ENCODE data around the gene STYXL1. TPM values are rescaled to one million over a fixed set of nuclear protein-coding genes. Genes with fewer than 3 reads are reported as not detected.
"Not testable (repeated sequence)": the region's sequence is repeated elsewhere in the genome, so short reads cannot be mapped to it uniquely, and the experiment has no call there.

STYXL1 gene
- total RNA-seq, 1 donor from 2014 or later = 31.1 TPM

DNA sequence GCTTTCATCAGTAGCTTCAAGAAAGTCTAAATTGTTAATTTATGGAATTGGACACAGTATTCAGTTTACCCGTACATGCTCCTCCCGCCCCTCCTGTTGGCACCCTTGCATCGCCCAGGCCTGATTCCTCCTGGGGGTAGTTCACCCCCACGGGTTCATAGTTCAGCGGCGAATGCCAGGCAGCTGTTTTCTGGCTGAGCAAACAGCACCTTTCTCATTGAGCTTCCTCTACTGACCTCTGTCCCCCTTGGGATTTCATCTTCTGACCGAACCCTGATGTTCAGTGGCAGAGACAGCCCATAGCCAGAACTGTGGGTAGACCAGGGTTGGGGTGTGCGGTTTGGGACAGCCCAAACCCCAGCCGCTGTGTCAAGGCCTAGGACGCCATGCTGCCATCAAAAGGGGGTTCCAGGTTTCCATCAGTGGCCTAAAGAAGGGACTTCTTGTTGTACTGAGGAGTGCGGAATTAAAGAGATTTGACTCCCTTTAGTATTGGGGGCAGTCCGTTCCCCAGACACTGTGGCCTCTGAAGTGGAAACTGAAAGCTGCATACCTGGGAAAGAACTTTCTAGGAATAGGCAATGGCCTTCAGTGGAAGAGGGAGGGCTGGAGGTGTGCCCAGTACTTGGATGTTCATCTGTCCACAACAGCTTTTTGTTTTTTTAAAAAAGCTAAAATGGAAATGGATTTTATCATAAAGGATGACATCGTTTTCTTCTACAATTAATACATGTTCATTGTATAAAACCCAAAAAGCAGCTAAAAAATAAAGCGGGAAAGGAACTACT, 19.1 kb upstream of the STYXL1 start:
- no peak for DNase-seq (ENCODE audit: low read depth, low spot score)

DNA sequence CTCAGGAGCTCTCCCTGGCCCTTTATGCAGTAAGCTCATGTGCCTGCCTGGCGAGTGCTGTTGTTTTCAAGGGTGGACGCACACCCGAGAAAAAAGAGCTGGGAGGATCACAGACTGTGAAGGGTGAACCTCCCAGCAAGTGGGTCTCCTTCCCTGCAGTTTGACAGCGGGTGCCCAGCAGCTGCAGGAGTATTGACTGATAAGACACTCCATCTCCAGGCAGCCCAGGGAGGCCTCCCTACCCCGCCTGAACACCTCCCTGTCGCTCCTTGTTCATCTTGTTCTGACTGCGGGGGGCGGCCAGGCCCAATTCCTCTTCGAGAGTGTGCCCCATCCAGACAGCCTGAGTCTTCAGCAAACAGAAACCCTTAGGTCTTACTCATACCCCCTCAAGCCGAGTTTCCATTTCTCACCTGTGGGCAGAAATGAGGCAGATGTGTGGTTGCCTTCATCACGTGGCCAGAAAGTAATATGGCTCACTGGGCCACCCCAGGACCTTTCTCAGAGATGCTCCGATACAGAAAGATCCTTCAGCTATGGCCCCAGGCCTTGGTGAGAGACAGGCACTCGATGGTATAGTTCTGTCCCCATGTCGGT, 17.3 kb upstream of the STYXL1 start:
- DNase-seq (ENCODE audit: low read depth, low spot score) = no peak

DNA sequence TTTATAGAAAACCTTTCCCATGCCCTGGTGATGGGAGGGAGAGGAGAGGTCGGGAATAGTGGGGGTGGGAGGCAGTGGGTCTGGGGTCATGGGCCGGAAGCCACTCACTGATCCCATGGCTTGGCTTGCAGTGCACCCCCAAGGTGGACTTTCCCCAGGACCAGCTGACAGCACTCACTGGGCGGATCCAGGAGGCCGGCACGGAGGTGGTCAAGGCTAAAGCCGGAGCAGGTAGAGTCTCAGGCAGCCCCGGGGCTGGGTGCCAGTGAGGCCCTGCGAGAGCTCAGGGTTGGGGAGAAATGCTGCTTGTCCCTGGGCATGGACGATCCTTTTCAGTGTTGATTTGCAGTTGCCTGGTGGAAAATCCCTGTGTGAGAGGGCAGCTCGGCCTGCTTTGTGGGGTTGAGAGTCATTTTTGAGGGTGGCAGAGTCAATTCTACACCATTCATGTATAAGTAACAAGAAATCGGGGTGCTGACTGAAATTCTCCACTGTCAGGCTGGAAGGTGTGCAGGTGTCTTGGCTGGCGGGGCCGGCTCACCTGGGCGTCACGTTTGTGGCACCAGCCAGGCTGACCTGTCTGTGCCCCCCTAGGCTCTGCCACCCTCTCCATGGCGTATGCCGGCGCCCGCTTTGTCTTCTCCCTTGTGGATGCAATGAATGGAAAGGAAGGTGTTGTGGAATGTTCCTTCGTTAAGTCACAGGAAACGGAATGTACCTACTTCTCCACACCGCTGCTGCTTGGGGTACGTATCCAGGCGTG, 16.6 kb upstream of the STYXL1 start:
- no peak for DNase-seq (ENCODE audit: low read depth, low spot score)

DNA sequence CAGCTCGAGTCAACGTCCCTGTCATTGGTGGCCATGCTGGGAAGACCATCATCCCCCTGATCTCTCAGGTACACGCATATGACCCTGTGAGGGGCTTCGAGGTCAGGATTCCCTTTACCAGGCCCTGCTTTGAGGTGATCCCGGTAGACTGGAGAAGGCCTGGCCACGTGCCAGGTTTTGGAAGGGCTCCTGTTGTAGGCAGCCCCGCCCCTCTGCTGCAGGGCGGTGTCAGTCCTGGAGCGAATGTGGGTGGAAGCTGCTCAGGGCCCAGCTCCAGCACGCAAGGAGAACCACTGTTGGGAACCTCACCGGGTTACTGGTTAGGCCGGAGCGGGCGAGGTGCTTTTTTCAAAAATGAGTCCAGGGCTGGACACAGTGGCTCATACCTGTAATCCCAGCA, 15.7 kb upstream of the STYXL1 start:
- DNase-seq (ENCODE audit: low read depth, low spot score) = no peak

DNA sequence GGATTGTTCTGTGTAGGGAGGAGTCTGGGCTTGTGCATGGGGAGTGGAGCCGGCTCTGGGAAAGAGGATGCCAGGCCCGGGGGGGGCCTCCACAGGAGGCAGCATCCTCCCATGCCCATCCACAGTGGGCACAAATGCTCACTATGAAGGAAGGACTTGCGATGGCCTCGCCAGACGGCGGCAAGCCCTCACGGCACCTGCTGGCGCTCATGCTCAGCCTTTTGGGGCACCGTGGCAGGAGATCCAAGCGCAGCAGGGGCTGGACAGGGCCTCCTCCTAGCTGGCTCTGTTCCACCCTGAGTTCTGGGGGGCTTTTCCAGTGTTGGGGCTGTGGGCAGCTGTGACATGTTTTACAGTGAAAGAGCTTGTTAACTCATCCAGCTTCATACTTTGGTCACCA, 15.3 kb upstream of the STYXL1 start:
- no peak for DNase-seq (ENCODE audit: low read depth, low spot score)

DNA sequence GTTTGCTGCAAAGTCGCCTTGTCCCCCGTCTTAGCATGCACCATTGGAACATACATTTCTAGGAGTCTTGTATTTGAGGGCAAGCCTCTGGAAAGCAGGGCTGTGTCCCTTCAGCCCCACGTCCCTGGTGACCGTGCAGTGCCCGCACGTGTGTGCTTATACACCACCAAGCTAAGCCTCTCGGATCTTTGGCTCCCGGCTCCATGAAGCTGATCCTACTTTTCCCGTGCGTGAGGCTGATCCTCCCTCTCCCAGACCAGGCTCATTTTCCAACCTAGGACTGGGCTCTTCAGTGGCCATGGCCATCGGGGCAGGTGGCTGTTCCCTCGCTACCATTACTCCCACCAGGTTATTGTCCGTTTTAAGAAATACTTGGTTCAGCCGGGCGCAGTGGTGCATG, 14.5 kb upstream of the STYXL1 start:
- no peak for DNase-seq (ENCODE audit: low read depth, low spot score)

DNA sequence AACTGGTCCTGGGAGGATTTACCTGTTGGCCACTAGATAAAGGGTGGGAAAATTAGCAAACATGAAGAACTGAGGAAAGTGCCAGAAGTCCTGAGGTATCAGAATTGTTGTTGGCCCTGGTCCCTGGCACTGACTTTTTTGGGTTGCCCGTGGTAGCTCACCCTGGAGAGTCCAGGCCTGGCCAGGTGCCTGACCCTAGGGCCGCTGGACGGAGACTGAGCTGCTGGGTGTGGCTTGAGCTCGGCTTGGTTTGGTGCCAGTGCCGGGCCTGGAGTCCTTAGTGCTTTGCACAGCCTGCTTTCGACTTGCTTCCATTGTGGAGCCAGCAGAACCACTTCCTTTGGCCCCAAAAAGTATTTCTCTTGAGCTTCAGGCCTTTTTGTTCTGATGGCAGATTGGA, 13.0 kb upstream of the STYXL1 start:
- DNase-seq (ENCODE audit: low read depth, low spot score) = no peak

DNA sequence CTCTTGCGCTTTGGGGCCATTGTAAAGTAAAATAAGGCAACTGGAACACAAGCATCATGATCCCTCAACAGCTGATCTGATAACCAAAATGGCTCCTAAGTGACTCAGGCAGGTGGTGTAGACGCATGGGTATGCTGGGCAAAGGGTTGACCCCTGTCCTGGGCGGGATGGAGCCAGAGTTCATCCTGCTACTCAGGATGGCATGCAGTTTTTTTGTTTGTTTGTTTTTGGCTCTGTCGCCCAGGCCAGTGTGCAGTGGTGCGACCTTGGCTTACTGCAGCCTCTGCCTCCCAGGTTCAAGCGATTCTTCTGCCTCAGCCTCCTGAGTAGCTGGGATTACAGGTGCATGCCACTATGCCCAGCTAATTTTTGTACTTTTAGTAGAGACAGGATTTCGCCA, 10.9 kb upstream of the STYXL1 start:
- not testable (repeated sequence) for DNase-seq (ENCODE audit: low read depth, low spot score)

DNA sequence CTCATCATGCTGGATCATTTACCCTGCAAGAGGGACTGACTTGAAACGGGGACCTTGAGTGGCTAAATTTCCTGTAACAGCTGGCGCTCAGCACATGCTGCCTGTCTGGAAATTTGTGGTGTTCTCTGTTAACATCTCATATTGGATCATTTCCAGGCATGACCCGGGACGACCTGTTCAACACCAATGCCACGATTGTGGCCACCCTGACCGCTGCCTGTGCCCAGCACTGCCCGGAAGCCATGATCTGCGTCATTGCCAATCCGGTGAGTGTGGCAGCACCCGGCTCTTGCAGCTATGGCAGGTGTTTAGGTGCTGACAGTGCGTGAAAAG, 10.0 kb upstream of the STYXL1 start:
- DNase-seq (ENCODE audit: low read depth, low spot score) = no peak

DNA sequence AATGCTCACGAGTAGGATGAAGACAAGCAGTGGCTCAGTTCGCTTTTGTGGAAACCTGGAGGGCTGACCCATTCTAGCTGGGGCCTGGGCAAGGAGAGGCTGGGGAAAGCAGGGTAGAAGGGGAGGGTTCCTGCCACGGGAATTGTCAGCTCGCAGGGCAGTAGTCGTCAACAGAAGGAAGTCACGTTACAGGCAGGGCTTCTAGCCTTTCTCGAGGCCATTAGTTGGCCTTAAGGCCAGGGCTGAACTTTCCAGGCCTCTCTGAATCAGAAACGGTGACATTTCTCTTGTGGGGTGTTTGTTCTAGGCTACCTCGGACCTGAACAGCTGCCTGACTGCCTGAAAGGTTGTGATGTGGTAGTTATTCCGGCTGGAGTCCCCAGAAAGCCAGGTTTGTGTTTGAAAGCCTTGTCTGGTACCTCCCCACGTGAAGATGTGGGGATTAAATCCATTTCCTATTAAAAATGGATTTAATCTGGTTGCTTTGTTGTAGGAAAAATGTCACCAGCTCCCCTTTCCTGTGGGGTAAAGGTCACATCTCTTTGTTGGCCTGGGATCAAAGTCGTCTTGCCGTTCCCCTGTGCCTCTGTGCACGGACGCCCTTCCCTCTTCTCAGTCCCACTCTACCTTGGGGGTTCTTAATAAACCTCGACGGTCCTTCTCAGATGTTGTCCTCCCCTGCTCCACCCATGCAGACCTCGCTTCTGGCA, 9.5 kb upstream of the STYXL1 start:
- DNase-seq (ENCODE audit: low read depth, low spot score) = no peak

DNA sequence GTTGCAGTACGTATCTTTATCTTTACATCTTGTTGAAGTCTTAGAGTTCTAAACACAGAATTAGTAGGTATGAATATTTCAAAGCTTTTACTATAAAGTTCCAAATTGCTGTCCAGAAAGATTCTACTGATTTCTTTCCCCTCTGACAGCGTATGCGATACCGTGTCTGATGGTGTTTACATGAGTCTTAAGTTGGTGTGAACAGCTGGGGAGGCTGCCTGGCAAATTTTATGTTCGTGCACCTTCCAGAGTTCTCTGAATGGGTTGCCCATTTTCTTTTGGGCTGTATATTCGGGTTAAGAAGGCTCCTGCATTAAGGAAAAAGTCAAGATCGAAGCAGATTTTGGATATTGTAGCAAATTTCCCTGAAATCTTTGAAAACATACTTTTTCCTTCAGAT, 8.4 kb upstream of the STYXL1 start:
- no peak for DNase-seq (ENCODE audit: low read depth, low spot score)

DNA sequence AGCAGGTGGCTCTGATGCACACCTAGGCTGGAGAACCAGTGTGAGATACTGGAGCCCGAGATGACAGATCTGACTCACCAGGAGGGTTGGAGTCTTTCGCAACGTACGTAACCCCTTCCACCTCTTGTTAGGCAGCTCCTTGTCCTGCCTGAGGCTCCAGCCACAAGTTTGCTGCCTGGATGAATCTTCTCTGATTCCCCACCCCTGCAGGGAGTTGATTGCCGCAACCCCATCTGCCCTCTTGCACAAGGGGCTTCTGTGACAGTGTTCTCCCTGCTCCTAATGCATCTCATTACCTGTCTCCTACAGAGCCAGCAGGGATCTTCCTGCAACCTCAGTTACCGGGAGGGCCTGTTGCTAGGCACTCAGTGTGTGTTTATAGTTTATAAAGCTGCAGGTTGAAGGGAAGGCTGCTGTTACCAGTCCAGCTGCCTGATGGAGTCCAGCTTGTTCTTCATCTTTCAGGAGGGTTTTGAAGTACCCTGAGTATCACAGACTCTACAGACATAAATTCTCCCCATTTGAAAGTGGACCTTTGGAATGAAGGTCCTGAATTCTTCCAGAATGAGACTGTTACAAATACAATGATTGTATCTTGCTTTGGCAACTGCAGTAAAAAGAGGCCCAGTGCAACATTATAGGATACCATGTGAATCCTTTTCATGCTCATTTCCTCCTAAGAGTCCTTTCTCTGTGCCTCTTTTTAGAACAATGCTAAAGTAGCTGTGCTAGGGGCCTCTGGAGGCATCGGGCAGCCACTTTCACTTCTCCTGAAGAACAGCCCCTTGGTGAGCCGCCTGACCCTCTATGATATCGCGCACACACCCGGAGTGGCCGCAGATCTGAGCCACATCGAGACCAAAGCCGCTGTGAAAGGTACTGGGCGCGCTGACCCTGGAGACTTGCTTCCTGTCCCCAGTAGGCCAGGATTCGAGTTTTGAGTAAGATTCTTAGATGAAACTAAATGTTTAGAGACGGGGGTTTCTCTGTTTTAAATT, 6.6 kb upstream of the STYXL1 start:
- no peak for DNase-seq (ENCODE audit: low read depth, low spot score)

DNA sequence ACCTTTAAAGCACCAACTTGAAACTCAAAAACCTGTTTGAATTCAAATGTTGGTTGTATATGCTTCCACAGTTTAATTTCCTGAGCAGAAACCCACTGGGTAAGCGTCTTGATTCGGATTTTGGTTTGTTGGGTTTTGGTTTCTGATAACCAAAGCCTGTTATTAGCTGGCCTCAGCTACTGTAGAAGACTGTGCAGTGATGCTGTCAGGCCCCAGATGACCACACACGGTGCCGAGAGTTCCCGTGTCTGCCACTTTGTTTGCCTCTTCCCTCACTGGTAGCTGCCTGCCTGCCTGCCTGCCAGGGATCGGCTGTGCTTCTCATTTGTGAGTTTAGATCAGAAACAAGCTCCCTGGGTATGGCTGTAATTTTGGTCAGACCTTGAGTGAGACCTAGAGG, 5.7 kb upstream of the STYXL1 start:
- no peak for DNase-seq (ENCODE audit: low read depth, low spot score)

DNA sequence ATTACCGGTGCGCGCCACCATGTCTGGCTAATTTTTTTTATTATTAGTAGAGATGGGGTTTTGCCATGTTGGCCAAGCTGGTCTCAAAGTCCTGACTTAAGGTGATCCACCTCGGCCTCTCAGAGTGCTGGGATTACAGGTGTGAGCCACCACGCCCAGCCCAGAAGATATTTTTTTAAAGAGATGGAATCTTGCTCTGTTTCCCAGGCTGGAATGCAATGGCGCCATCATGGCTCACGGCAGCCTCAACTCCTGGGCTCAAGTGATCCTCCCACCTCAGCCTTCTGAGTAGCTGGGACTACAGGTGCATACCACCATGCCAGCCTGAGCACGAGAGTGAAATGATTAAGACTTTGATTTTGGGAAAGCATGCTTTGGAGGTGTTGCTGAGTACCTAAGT, 4.9 kb upstream of the STYXL1 start:
- not testable (repeated sequence) for DNase-seq (ENCODE audit: low read depth, low spot score)

DNA sequence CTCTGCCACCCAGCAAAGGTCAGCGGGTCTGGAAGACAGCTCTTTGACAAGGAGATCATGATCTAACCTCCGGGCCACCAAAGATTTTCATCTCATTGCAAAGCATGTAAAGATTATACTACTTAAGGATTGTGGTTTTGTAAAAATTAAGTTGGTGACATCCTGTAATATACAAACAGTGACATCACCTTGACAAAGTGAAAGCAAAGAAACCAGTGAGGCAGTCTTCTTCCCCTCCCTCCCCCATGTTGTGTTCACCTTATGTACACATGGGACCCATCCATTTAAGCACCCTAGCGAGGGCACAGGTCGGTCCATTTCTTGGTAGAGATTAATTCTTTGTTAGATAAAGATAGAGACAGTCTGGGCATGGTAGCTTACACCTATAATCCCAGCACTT, 4.0 kb upstream of the STYXL1 start:
- DNase-seq (ENCODE audit: low read depth, low spot score) = no peak

DNA sequence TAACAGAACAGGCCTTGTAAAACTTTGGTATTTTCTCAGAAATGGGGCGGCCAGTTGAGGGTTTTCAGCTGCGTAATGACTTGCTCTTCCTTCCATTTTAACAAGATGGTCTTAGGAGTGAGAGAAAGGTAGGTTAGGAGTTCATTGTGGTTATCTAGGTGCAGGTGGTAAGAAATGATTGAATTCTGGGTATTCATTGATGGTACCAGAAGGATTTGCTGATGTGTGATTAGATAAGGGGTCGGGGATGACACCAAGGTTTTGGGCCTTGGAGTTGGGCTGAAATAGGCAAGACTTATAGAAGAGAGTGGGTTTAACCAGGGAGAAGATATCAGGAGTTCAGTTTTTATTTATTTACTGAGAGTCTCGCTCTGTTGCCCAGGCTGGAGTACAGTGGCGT, 2.7 kb upstream of the STYXL1 start:
- no peak for DNase-seq (ENCODE audit: low read depth, low spot score)

DNA sequence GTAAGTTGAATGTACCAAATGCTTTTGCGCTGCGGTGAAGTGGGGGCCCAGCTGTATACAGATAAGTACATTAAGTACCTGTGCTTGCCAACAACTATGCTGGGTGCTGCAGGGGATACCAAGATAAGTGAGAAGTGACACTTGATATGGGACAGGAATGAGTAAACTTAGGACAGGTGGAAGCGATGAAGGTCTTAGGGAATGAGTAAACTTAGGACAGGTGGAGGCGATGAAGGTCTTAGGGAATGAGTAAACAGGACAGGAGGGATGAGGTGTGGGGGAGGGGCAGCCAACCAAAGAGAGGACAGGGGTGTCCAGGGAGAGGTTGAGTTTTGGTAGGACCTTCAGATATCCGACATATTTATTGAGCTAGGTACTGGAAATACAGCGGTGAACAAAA, 1.5 kb upstream of the STYXL1 start:
- no peak for DNase-seq (ENCODE audit: low read depth, low spot score)

DNA sequence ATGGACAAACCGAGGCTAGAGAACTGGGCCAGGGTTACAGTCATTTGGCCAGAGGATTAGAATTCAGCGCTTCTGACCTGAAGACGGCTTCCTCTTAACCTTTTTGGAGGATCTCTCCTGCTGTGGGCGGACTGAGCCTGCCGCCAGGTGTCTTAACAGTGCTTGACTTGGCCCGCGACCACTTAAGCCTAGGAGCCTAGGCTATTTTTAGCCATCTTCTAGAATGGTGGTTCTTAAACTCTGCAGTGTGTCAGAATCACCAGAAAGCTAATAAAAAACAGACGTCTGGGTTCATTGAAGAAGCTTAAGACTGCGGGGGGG, 828 bp upstream of the STYXL1 start:
- DNase-seq (ENCODE audit: low read depth, low spot score) = no peak

DNA sequence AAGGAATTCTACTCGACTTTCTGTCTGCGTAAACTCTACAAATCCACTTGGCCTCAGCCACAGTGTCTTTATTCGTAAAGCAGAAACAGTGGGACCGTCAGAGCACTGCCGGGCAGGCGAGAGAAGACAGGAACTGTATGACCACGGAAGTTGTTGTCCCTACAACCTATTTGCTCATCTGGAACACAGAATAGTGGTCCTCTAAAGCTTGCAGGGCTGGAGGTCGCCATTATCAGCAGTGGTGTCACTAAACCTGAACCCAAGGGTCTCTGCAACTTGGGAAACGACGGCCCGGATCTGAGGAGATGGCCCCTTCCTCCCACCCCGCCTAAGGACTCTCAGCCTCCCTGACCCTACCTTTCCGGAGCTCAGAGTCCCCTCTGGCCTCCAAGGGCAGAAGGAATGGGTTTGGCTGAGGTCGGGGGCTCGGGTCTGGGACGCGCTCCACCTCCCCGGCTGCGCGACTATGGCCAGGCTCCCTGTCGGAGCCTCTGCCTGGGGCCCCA, 442 bp downstream of the STYXL1 start:
- no peak for DNase-seq (ENCODE audit: low read depth, low spot score)

DNA sequence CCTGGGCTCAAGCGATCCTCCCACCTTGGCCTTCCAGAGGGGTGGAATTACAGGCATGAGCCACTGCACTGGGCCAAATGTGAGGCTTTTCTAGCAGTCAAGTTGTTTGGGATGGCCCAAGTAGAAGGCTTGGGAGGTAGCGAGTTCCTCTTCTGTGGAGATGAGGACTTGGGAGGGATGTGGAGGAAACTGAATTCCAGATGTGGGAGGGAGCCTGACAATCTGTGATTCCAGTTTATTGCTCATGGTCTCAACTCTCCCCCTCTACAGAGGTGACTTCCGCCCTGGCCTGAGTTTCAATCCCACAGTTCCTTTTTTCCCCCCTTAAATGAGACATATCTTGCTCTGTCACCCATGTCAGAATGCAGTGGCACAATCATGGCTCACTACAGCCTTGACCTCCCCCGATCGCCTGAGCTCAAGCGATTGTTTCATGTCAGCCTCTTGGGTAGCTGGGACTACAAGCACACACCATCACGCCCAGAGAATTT, 3.4 kb downstream of the STYXL1 start:
- no peak for DNase-seq (ENCODE audit: low read depth, low spot score)

DNA sequence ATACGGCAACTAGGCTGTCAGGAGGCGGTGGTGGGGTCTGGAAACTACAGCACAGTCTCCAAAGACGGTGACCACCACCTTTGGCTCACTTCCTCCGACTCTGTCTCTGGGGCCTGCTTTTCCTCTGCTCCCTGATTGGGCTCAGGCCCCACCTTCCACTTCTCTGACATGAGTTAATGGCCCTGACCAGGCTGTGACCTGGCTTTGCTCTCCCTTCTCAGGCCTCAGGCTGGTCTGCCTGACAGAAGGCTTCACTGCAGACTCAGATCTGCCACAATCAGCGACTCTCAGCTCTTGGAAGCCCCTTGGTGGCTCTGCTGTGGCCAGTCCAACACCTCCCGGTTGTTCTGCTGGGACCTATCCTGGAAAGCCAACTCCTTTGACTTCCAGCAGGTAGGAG, 7.7 kb downstream of the STYXL1 start:
- DNase-seq (ENCODE audit: low read depth, low spot score) = no peak

Measured in pulmonary artery endothelial cell (primary cell).